ELR (cell line): ENCODE results near the gene WDR64.

Experiments
- DNase-seq: peaks from one replicate; pipeline ENCODE4 v3.0.0-alpha.2; 2015; ENCODE audit warnings: low read depth

WDR64 gene

DNA sequence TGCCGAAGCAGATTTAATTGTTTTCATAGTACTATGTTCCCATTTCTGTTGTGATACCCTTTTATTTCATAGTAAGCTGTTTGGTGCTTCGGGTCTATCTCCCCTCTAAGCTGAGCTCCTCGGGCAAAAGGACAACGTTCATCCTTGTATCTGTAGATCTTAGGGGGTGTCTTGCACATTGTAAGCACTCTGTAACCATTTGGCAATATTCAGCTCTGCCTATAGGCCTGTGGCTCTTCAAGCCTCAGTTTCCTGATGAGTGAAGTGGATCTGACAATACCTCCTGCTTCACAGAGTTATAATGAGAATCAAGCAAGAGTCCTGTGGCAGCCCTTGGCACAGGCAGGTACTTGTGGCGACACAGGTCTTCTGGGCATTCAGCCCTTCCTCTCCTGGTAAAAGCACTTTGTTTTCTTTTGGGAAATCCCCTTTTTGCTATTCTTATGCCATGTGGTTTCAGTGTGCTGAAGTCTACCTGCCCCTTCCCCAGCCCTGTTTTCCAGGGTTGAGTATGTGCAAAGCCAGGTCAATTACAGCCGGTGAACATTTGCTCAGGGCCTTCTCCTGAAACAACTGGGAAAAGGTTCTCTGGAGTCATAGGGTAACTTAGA lies 187.4 kb downstream of the WDR64 start:
- no peak for DNase-seq

DNA sequence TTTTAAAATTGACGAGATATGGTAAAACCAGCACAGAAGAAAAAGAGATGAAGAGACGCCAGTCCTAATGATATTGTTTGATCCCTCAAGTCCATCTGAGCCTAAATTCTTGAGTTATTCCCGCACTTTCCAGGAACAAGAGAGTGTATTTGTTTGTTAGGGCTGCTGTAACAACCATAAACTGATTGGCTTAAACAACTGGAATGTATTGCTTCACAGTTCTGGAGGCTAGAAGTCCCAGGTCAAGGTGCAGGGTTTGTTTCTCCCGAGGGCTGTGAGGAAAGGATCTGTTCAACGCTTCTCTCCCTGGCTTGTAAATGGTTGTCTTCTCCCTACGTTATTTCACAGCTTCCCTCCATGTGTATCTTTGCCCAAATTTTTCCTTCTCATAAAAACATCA lies 188.1 kb downstream of the WDR64 start:
- DNase-seq = no peak

DNA sequence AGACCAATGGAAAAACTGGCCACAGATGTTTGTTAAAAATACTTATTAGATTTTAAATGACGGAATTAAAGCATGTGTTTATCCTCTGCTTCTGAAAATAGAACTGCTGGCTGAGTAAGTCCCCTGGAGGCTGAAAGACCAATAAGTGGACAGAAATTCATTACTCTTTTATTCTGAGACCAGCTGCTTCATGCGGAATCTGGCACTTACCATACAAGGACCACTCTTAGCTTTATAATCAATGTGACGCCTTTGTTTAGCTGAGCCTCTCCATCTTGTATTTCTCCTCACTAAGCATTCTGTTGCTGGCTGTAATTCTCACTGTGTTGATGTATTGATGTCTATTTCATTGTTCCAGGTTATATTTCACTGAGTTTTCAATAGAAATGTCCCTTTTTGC lies 189.6 kb downstream of the WDR64 start:
- no peak for DNase-seq

DNA sequence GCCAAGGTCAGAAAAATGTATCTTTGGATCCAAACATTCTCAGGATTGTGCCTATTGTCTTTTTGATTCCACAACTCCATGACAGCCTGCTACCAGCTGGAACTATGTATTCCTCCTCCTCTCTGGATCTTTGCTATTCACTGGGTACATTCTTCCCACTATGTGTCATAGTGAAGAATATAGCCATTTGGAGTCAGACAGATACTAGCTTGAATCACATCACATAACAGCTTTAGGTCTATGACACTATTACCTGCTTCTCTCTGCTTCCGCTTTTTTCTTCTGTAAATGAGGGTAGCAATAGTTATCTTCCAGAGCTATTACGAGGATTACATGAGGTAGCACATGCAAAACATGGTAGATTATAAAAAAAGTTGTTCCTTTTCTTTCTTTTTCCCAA lies 190.5 kb downstream of the WDR64 start:
- peak; percentile 71 for DNase-seq

- DNase-seq = no peak
Observed at GRCh38 chr1:241844593-241844992, 192.5 kb downstream of the WDR64 start.

GRCh38 chr1:241846375-241846774 lies 194.3 kb downstream of the WDR64 start:
- no peak for DNase-seq

- no peak for DNase-seq
Observed at GRCh38 chr1:241846862-241847539, 194.9 kb downstream of the WDR64 start.

DNA sequence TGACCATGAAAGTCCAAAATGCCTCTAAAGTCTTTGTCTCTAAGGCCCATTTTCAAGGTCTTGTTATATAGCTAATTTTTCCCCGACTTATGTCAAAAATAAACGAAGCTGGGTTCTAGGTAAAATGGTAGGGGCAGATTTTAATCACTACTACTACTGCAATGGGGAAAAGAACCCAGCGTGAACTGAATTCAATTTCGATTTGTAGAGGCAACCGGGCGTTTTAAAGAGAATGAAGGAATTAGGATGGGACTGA lies 195.4 kb downstream of the WDR64 start:
- no peak for DNase-seq

DNA sequence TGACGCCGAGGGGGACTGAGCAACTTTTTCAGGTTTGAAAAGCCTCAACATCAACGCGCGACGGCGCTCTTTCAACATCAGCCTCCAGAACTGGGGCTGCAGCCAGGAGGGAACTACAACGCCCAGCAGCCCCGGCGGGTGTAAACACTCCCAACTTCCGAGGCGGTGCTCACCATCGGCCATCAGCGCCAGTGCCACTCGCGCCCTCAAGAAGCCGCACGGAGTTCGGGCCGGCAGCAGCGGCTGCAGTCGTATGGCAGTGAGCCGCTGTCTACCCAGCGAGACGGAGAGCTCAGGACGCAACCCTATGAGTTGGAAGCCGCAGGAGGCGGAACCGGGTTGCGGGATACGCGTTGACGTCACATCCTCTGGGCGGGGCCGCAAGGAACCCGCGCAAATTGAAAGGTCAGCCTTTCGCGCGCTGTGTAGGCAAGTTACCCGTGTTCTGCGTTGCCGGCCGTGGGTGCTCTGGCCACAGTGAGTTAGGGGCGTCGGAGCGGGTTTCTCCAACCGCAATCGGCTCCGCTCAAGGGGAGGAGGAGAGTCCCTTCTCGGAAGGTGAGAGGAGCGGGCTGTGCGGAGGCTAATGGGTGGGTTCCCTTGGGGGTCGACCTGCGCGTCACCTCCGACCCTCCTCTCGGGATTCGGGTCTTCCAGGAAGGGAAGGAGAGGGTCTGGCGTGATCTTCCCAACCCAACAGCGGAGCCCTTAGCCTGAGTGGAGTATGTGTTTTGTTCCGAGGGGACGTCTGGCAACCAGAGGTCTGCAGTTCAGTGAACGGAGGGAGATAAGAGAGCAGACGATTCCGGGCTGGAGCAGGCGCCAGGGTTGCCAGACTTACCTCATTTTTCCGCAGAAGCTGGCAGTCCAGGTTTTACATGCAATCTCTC lies 196.0 kb downstream of the WDR64 start, which contains the start of gene EXO1:
EXO1 (plus strand) TSS at position 409 of the 890 bp plus-strand sequence. CDS start 2,222 bp downstream, outside the sequence.
- DNase-seq = peak; percentile 93

GRCh38 chr1:241848686-241849344 lies 196.7 kb downstream of the WDR64 start:
- DNase-seq = peak; percentile 45

DNA sequence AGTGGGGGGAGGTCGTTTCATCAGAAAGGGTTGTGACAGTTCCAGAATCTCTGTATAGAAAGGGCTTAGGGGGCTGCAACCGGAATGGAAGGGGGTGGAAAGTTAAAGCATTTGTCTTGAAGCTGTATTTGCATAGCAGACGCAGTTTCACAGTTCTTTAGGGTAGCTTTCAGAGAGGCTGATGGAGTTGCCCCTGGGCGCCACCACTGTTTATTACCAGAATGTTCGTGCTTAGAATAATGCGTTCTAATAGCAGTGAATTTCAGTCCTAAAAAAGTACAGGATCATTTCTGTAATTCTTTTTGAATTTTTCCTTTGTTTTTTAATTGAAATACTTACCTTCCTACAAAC lies 197.2 kb downstream of the WDR64 start:
- peak; percentile 6 for DNase-seq
